ENCODE measurements around the gene GPX6.

- TF ChIP-seq CTCF (conservative IDR thresholded peaks at IDR 0.05 in 1 of 2, IDR thresholded peaks at IDR 0.05 in 1 of 2; ENCODE audit: low read depth in 1 of 2, low read length in 2 of 2), result no peak
- TF ChIP-seq EZH2 (IDR thresholded peaks at IDR 0.05; ENCODE audit: low read length, missing control alignments), result no peak
Measured at GRCh38 chr6:28478518-28478917, 37.1 kb downstream of the GPX6 start.
